PFSK-1 (cell line): Measurements from ENCODE around the gene ZFP57.

ENCODE experiments used
- FOXP2 ChIP-seq: optimal IDR thresholded peaks from 2 replicates; pipeline ENCODE3; 2011; ENCODE audit warnings: borderline replicate concordance, control low read depth, inconsistent platforms; ENCODE audit not compliant: insufficient read depth; ENCODE audit errors: extremely low read length, extremely low read depth
- POLR2AphosphoS5 ChIP-seq: IDR thresholded peaks from 2 replicates; pipeline ENCODE4 v1.6.1; 2012; ENCODE audit warnings: low read depth, mild to moderate bottlenecking, control low read depth, low read length, moderate library complexity
- SIN3A ChIP-seq: IDR thresholded peaks from 2 replicates; pipeline ENCODE4 v1.6.1; 2012; ENCODE audit warnings: mild to moderate bottlenecking, low read length, moderate library complexity, borderline replicate concordance; ENCODE audit not compliant: insufficient read depth
- TAF1 ChIP-seq: IDR thresholded peaks from 2 replicates; pipeline ENCODE4 v1.6.1; 2012; ENCODE audit warnings: low read length, control low read depth, borderline replicate concordance; ENCODE audit not compliant: insufficient read depth
- TF ChIP-seq, protein P1 (sequence below), 2 experiments: IDR thresholded peaks; 2 replicates each; pipeline versions ENCODE4 v1.6.1 to v1.8.0; 2011 to 2012; ENCODE audit warnings: low read depth in 2 of 2, low read length in 2 of 2, control low read depth in 1 of 2, inconsistent platforms in 1 of 2, mild to moderate bottlenecking in 1 of 2, moderate library complexity in 1 of 2; ENCODE audit not compliant: insufficient read depth in 1 of 2

Gene ZFP57

GRCh38 chr6:29661071-29661470 lies 19.9 kb downstream of the ZFP57 start:
- no peak for TF ChIP-seq POLR2AphosphoS5
- TF ChIP-seq FOXP2, result no peak
- TF ChIP-seq, protein P1, sequence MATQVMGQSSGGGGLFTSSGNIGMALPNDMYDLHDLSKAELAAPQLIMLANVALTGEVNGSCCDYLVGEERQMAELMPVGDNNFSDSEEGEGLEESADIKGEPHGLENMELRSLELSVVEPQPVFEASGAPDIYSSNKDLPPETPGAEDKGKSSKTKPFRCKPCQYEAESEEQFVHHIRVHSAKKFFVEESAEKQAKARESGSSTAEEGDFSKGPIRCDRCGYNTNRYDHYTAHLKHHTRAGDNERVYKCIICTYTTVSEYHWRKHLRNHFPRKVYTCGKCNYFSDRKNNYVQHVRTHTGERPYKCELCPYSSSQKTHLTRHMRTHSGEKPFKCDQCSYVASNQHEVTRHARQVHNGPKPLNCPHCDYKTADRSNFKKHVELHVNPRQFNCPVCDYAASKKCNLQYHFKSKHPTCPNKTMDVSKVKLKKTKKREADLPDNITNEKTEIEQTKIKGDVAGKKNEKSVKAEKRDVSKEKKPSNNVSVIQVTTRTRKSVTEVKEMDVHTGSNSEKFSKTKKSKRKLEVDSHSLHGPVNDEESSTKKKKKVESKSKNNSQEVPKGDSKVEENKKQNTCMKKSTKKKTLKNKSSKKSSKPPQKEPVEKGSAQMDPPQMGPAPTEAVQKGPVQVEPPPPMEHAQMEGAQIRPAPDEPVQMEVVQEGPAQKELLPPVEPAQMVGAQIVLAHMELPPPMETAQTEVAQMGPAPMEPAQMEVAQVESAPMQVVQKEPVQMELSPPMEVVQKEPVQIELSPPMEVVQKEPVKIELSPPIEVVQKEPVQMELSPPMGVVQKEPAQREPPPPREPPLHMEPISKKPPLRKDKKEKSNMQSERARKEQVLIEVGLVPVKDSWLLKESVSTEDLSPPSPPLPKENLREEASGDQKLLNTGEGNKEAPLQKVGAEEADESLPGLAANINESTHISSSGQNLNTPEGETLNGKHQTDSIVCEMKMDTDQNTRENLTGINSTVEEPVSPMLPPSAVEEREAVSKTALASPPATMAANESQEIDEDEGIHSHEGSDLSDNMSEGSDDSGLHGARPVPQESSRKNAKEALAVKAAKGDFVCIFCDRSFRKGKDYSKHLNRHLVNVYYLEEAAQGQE (IDR thresholded peaks at IDR 0.05; ENCODE audit: insufficient read depth in 1 of 2, low read depth in 2 of 2, low read length in 2 of 2), result no peak

- TF ChIP-seq, protein P1 (IDR thresholded peaks at IDR 0.05; ENCODE audit: insufficient read depth in 1 of 2, low read depth in 2 of 2, low read length in 2 of 2), result no peak
- TF ChIP-seq TAF1 (no peak), FOXP2 (no peak)
These were observed 24.2 kb downstream of the ZFP57 start, which contains the start of gene MOG for GRCh38 chr6:29656798-29657197. MOG (plus strand) TSS chr6:29657092; CDS start chr6:29657210, 118 bp downstream.

DNA sequence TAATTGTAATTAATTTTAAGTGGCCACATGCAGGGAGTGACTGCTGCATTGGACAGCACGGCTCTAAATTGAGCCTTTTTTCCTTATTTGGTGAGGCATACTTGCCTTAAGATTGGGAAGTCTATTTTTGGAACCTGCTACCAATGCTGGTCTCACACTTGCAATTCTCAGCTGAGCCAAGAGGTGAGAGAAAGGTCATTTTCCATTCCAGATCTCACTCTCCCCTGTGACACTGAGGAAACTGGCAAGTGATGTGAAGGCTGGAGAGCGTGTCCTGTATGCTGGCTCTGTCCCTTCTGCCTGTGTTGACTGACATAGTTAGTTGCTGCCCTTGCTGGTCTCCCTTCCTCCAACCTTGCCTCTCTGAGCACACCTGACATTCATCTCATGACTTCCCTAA lies 24.8 kb downstream of the ZFP57 start:
- TF ChIP-seq TAF1 (no peak), FOXP2 (no peak), SIN3A (no peak)
- TF ChIP-seq, protein P1 (IDR thresholded peaks at IDR 0.05; ENCODE audit: insufficient read depth in 1 of 2, low read depth in 2 of 2, low read length in 2 of 2), result no peak

DNA sequence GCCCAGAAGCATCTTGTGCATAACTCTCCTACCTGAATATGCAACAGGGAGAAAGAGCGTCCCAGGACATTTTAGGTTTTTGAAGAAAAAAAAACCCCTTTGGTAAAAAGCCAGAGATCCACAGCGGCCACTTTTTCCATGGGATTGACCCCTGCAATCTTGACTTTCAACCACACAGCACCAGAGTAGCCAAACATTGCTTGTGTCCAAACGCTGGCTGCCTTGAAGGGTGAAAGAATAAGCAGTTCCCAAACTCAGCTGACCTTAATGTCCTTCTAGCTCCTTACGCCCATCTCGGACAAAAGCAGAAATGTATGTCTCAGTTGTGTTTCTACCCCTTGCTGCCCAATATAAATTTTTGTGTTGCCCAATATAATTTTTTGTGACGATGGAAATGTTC lies 25.3 kb downstream of the ZFP57 start:
- no peak for TF ChIP-seq SIN3A
- TF ChIP-seq, protein P1 (IDR thresholded peaks at IDR 0.05; ENCODE audit: insufficient read depth in 1 of 2, low read depth in 2 of 2, low read length in 2 of 2), result no peak
- no peak for TF ChIP-seq TAF1
- TF ChIP-seq POLR2AphosphoS5, result no peak
- no peak for TF ChIP-seq FOXP2

DNA sequence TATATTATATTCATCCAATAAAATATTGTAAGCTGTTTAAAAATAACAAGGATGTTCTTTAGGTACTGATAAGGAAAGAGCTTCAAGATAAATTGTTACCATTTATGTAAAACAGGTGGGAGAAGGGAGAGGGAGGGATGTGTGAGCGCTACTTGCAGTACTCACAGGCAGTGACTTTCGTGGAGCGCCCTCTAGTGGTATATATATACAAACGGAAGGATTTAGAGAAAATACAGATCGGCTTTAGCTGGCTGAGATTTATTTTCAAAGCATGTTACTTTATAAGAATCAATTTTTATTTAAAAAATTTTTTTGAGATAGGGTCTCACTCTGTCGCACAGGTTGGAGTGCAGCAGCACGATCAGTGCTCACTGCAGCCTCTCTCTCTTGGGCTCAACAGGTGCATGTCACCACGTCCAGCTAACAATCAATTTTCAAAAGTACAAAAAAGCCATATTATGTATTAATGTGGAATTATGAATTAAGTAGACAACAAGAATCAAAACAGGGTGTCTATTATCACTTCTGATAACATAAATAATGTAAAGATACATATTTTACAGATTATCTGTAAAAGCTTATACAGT lies 27.4 kb downstream of the ZFP57 start:
- TF ChIP-seq, protein P1 (IDR thresholded peaks at IDR 0.05; ENCODE audit: insufficient read depth in 1 of 2, low read depth in 2 of 2, low read length in 2 of 2), result no peak
- TF ChIP-seq SIN3A (no peak), TAF1 (no peak), POLR2AphosphoS5 (no peak), FOXP2 (no peak)
